ENCODE data around the gene ACAA1. TPM values are rescaled to one million over a fixed set of nuclear protein-coding genes. Genes with fewer than 3 reads are reported as not detected.

Gene ACAA1
- total and polyA plus RNA-seq, 4 donors, result 220 to 410 (median 340) TPM

- H3K27me3 ChIP-seq (ENCODE audit: control insufficient read depth in 4 of 4, insufficient read depth in 4 of 4, low read length in 3 of 4), result no peaks in the 10 kb centered on the region
- 75% methylated on average over 5 of the region's 5 CpGs for WGBS
- no peak overlapping the region for H3K9ac ChIP-seq (ENCODE audit: low read depth in 1 of 2, low read length in 2 of 2)
- H3K9me3 ChIP-seq (ENCODE audit: control insufficient read depth in 4 of 4, low read length in 3 of 4), result no peaks in the 10 kb centered on the region
- H3K4me3 ChIP-seq (ENCODE audit: low read depth in 1 of 3, low read length in 3 of 3), result no peak overlapping the region
- H3K4me1 ChIP-seq (ENCODE audit: control insufficient read depth in 4 of 4, insufficient read depth in 4 of 4, low read length in 3 of 4), result peaks cover 23 to 96% (median 78%) of the 10 kb centered on the region in 4 donors
- peaks cover 18 to 60% (median 51%) of the 10 kb centered on the region in 4 donors for H3K36me3 ChIP-seq (ENCODE audit: control insufficient read depth in 4 of 4, insufficient read depth in 3 of 4, low read depth in 1 of 4, low read length in 3 of 4)
- H3K27ac ChIP-seq (ENCODE audit: low read depth in 1 of 2, low read length in 2 of 2), result peak overlapping the region; percentile 0 to 14
- TF ChIP-seq RAD21 (IDR thresholded peaks at IDR 0.05) (no peak), SP1 (IDR thresholded peaks at IDR 0.05) (no peak), HNF4A (conservative IDR thresholded peaks at IDR 0.05) (peak in 1 of 2 donors; percentile 41)
- DNase-seq (ENCODE audit: low spot score), result peak; percentile 30
Measured at GRCh38 chr3:38129058-38129457, 7.9 kb downstream of the ACAA1 start.

DNA sequence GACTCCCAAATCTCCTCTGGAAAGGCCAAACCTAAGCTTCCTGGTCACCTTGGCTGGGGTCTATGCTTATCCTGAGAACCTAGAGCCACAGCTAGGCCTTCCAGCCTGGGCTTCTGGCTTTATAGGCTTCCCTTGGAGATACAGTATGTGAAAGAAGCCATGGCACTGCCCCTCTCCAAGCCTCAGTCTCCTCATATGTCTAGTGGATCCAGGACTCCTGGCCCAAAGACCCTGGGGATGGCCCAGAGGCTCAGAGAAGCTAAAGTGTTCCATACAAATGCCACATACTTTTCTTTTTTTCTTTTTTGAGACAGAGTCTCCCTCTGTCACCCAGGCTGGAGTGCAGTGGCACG, 8.6 kb downstream of the ACAA1 start:
- 53% methylated on average over 1 of the region's 1 CpG for WGBS
- TF ChIP-seq CTCF (IDR thresholded peaks at IDR 0.05; ENCODE audit: low read depth, low read length, missing input control) (no peak), ZBTB33 (IDR thresholded peaks at IDR 0.05) (no peak), RAD21 (IDR thresholded peaks at IDR 0.05) (no peak), FOXA2 (IDR thresholded peaks at IDR 0.05) (no peak), GABPA (IDR thresholded peaks at IDR 0.05 in 1 of 2, conservative IDR thresholded peaks at IDR 0.05 in 1 of 2) (no peak), RXRA (IDR thresholded peaks at IDR 0.05) (no peak)
- TF ChIP-seq, protein P1, sequence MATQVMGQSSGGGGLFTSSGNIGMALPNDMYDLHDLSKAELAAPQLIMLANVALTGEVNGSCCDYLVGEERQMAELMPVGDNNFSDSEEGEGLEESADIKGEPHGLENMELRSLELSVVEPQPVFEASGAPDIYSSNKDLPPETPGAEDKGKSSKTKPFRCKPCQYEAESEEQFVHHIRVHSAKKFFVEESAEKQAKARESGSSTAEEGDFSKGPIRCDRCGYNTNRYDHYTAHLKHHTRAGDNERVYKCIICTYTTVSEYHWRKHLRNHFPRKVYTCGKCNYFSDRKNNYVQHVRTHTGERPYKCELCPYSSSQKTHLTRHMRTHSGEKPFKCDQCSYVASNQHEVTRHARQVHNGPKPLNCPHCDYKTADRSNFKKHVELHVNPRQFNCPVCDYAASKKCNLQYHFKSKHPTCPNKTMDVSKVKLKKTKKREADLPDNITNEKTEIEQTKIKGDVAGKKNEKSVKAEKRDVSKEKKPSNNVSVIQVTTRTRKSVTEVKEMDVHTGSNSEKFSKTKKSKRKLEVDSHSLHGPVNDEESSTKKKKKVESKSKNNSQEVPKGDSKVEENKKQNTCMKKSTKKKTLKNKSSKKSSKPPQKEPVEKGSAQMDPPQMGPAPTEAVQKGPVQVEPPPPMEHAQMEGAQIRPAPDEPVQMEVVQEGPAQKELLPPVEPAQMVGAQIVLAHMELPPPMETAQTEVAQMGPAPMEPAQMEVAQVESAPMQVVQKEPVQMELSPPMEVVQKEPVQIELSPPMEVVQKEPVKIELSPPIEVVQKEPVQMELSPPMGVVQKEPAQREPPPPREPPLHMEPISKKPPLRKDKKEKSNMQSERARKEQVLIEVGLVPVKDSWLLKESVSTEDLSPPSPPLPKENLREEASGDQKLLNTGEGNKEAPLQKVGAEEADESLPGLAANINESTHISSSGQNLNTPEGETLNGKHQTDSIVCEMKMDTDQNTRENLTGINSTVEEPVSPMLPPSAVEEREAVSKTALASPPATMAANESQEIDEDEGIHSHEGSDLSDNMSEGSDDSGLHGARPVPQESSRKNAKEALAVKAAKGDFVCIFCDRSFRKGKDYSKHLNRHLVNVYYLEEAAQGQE (IDR thresholded peaks at IDR 0.05), result no peak
- H3K9me3 ChIP-seq (ENCODE audit: control insufficient read depth in 4 of 4, low read length in 3 of 4), result no peaks in the 10 kb centered on the region
- no peak for DNase-seq (ENCODE audit: low spot score)
- H3K9ac ChIP-seq (ENCODE audit: low read depth in 1 of 2, low read length in 2 of 2), result no peak overlapping the region
- peak overlapping the region in 1 of 2 donors; percentile 16 for H3K27ac ChIP-seq (ENCODE audit: low read depth in 1 of 2, low read length in 2 of 2)
- peaks cover 20 to 96% (median 77%) of the 10 kb centered on the region in 4 donors for H3K4me1 ChIP-seq (ENCODE audit: control insufficient read depth in 4 of 4, insufficient read depth in 4 of 4, low read length in 3 of 4)
- peaks cover 18 to 63% (median 52%) of the 10 kb centered on the region in 4 donors for H3K36me3 ChIP-seq (ENCODE audit: control insufficient read depth in 4 of 4, insufficient read depth in 3 of 4, low read depth in 1 of 4, low read length in 3 of 4)
- H3K4me3 ChIP-seq (ENCODE audit: low read depth in 1 of 3, low read length in 3 of 3), result no peak overlapping the region
- no peaks in the 10 kb centered on the region for H3K27me3 ChIP-seq (ENCODE audit: control insufficient read depth in 4 of 4, insufficient read depth in 4 of 4, low read length in 3 of 4)

Data from liver (tissue), 9 donors.